Fibroblast of lung (primary cell): ENCODE measurements around the gene BTBD9. TPM values are rescaled to one million over a fixed set of nuclear protein-coding genes. Genes with fewer than 3 reads are reported as not detected.

Experiments
- DNase-seq, 2 donors: peaks; one replicate each; pipeline versions ENCODE4 v3.0.0 to v3.0.0-alpha.2; 2010; ENCODE audit warnings: low read depth in 2 of 2
- H2AFZ ChIP-seq: 2 replicates; pipeline ENCODE4 v1.5.1; 2012; ENCODE audit warnings: low read length, control low read depth, inconsistent platforms
- H3K27ac ChIP-seq: 2 replicates; pipeline ENCODE4 v1.5.1; 2011; ENCODE audit warnings: low read length, control low read depth; ENCODE audit not compliant: insufficient read depth
- H3K27me3 ChIP-seq: 2 replicates; pipeline ENCODE4 v1.5.1; 2011; ENCODE audit warnings: mild to moderate bottlenecking, low read length; ENCODE audit not compliant: control insufficient read depth, insufficient read depth
- H3K36me3 ChIP-seq: 2 replicates; pipeline ENCODE4 v1.5.1; 2011; ENCODE audit warnings: low read length; ENCODE audit not compliant: control insufficient read depth, insufficient read depth
- H3K4me1 ChIP-seq: 2 replicates; pipeline ENCODE4 v1.5.1; 2011; ENCODE audit warnings: low read length; ENCODE audit not compliant: control insufficient read depth, insufficient read depth; ENCODE audit errors: extremely low read depth
- H3K4me2 ChIP-seq: 2 replicates; pipeline ENCODE4 v1.5.1; 2011; ENCODE audit warnings: low read length, control low read depth; ENCODE audit not compliant: insufficient read depth; ENCODE audit errors: extremely low read depth
- H3K4me3 ChIP-seq, 4 experiments: fragments of 200-600 bp in 1 of 4; sonication (generic) in 1 of 4; replicated peaks in 1 of 4; 2 replicates each; pipeline ENCODE4 v1.5.1; 2011 to 2016; ENCODE audit warnings: low read length in 4 of 4, low read depth in 3 of 4, mild to moderate bottlenecking in 3 of 4, control low read depth in 2 of 4, inconsistent platforms in 1 of 4, mixed read lengths in 1 of 4; ENCODE audit not compliant: insufficient read depth in 1 of 4; ENCODE audit errors: control extremely low read depth in 1 of 4
- H3K79me2 ChIP-seq: 2 replicates; pipeline ENCODE4 v1.5.1; 2012; ENCODE audit warnings: mild to moderate bottlenecking, low read length, inconsistent platforms; ENCODE audit not compliant: control insufficient read depth, insufficient read depth
- H3K9ac ChIP-seq: 2 replicates; pipeline ENCODE4 v1.5.1; 2011; ENCODE audit warnings: mild to moderate bottlenecking, low read length, control low read depth; ENCODE audit not compliant: insufficient read depth
- H3K9me3 ChIP-seq: 2 replicates; pipeline ENCODE4 v1.5.1; 2012; ENCODE audit warnings: low read depth, low read length; ENCODE audit not compliant: control insufficient read depth, insufficient read depth
- H4K20me1 ChIP-seq: 2 replicates; pipeline ENCODE4 v1.5.1; 2011; ENCODE audit warnings: low read length; ENCODE audit not compliant: control insufficient read depth, insufficient read depth; ENCODE audit errors: extremely low read depth
- EZH2 ChIP-seq: IDR thresholded peaks from 2 replicates; pipeline ENCODE4 v1.5.1; 2012; ENCODE audit warnings: low read length, control low read depth, mild to moderate bottlenecking; ENCODE audit errors: missing control alignments
- polyA plus RNA-seq, 2 donors: library from polyadenylated mRNA; depleted of rRNA in 1 of 2; stranded (reverse) in 1 of 2; unstranded in 1 of 2; fragments of >200 nt; gene quantifications; 2 replicates each; pipeline ENCODE4 v1.2.1, GENCODE V29; 2011 to 2012; ENCODE audit warnings: missing spikeins in 1 of 2
- total RNA-seq: library from RNA; depleted of rRNA; stranded (reverse); fragments of >200 nt; gene quantifications from 2 replicates; pipeline ENCODE4 v1.2.1, GENCODE V29; 2014
- TF ChIP-seq, protein P1 (sequence below), 2 donors: IDR thresholded peaks in 1 of 2; conservative IDR thresholded peaks in 1 of 2; 1 replicate in 1 of 2; 2 replicates in 1 of 2; pipeline ENCODE4 v1.5.1; 2011 to 2012; ENCODE audit warnings: low read length in 2 of 2, control low read depth in 1 of 2, inconsistent platforms in 1 of 2, low read depth in 1 of 2, mild to moderate bottlenecking in 1 of 2

BTBD9 gene
- total and polyA plus RNA-seq, 2 donors (not counting 1 experiment from before 2014, with no cell fraction given) = 7.7 to 13.4 TPM

DNA sequence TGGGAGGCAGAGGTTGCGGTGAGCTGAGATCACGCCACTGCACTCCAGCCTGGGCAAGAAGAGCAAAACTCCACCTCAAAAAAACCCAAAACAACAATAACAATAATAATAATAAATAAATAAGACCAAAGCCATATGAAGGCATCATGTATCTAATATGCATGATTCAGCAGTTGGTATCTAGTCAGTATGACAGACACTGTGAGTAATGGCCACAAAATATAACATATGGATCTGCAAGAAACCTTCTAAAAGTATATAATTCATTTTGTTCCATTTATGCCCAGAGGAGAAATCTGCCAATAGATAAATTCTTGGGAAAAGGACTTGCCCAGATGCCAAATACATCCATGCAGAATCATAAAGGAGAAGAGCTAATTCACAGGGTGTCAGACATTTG, 252.3 kb downstream of the BTBD9 start:
- Histone ChIP-seq H3K27me3 (no peaks in the 10 kb centered on the region), H4K20me1 (no peaks in the 10 kb centered on the region), H3K27ac (no peak overlapping the region), H3K9ac (no peak overlapping the region), H3K36me3 (no peaks in the 10 kb centered on the region), H3K4me2 (peak overlapping the region; percentile 7), H3K4me3 (no peak overlapping the region), H3K9me3 (no peaks in the 10 kb centered on the region), H3K79me2 (no peaks in the 10 kb centered on the region), H2AFZ (no peak overlapping the region), H3K4me1 (peaks cover 7% of the 10 kb centered on the region)
- DNase-seq = no peak
- TF ChIP-seq EZH2 = no peak

DNA sequence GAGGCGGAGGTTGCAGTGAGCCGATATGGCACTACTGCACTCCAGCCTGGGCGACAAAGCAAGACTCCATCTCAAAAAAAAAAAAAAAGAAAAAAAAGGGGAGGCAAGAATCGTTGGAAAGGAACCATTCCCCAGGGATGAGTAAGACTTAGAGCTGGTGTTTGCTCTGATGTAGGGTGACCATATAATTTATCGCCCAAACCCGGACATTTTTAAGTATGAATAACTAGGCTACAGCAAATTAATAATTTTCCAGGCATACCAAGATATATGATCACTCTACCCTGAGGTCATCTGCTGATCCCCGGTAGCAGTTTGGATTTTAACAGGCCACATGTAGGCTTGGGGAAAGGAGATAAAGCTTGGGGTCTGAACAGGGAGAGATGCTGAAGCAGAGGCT, 260.9 kb downstream of the BTBD9 start:
- no peak overlapping the region for H3K27ac ChIP-seq
- no peak for TF ChIP-seq EZH2
- TF ChIP-seq, protein P1, sequence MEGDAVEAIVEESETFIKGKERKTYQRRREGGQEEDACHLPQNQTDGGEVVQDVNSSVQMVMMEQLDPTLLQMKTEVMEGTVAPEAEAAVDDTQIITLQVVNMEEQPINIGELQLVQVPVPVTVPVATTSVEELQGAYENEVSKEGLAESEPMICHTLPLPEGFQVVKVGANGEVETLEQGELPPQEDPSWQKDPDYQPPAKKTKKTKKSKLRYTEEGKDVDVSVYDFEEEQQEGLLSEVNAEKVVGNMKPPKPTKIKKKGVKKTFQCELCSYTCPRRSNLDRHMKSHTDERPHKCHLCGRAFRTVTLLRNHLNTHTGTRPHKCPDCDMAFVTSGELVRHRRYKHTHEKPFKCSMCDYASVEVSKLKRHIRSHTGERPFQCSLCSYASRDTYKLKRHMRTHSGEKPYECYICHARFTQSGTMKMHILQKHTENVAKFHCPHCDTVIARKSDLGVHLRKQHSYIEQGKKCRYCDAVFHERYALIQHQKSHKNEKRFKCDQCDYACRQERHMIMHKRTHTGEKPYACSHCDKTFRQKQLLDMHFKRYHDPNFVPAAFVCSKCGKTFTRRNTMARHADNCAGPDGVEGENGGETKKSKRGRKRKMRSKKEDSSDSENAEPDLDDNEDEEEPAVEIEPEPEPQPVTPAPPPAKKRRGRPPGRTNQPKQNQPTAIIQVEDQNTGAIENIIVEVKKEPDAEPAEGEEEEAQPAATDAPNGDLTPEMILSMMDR (conservative IDR thresholded peaks at IDR 0.05 in 1 of 2, IDR thresholded peaks at IDR 0.05 in 1 of 2; ENCODE audit: low read depth in 1 of 2, low read length in 2 of 2) = no peak
- DNase-seq = peak in 1 of 2 donors; percentile 58

DNA sequence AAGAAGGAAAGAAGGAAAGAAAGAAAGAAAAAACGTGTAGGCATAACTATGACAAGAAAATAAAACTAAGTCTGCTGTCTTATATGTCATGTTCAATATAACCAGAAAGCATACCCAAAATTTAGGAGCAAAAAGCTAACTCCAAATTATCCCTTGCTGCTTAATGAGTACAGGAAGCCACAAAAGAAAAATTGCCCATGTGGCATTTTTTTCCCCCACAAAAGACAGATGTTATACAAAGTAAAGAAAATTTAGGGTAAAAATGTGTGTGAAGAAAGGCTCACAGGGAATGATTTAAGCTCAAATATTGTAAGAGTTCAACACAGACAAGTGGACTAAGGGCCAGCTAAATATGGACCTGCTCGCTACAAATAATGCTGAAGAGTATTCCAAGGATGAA, 263.8 kb downstream of the BTBD9 start:
- H3K9me3 ChIP-seq = no peaks in the 10 kb centered on the region
- no peak overlapping the region for H3K27ac ChIP-seq
- DNase-seq = no peak
- no peak overlapping the region for H3K9ac ChIP-seq
- no peaks in the 10 kb centered on the region for H4K20me1 ChIP-seq
- H3K36me3 ChIP-seq = no peaks in the 10 kb centered on the region
- H3K79me2 ChIP-seq = no peaks in the 10 kb centered on the region
- TF ChIP-seq, protein P1 (conservative IDR thresholded peaks at IDR 0.05 in 1 of 2, IDR thresholded peaks at IDR 0.05 in 1 of 2; ENCODE audit: low read depth in 1 of 2, low read length in 2 of 2) = no peak
- TF ChIP-seq EZH2 = no peak
- no peaks in the 10 kb centered on the region for H3K4me1 ChIP-seq
- H3K4me3 ChIP-seq = no peak overlapping the region
- no peak overlapping the region for H3K4me2 ChIP-seq
- H2AFZ ChIP-seq = no peak overlapping the region
- no peaks in the 10 kb centered on the region for H3K27me3 ChIP-seq

More for the DNA sequence above, 260.9 kb downstream of the BTBD9 start:
- Histone ChIP-seq H3K9me3 (no peaks in the 10 kb centered on the region), H3K4me2 (no peak overlapping the region), H3K79me2 (no peaks in the 10 kb centered on the region), H3K36me3 (no peaks in the 10 kb centered on the region), H4K20me1 (no peaks in the 10 kb centered on the region), H3K27me3 (no peaks in the 10 kb centered on the region), H2AFZ (no peak overlapping the region), H3K4me3 (no peak overlapping the region), H3K9ac (no peak overlapping the region), H3K4me1 (no peaks in the 10 kb centered on the region)
